HG03039 (cell line): ENCODE results near the gene ADGRF5.
"Not testable (repeated sequence)": the region's sequence is repeated elsewhere in the genome, so short reads cannot be mapped to it uniquely, and the experiment has no call there.

Experiments
- ATAC-seq: cut with Tn5 transposase; IDR thresholded peaks from one replicate; pipeline ENCODE4 v1.9.1; 2021; ENCODE audit warnings: mild to moderate bottlenecking, moderate library complexity; ENCODE audit not compliant: unreplicated experiment

Gene ADGRF5

GRCh38 chr6:46834257-46834916 lies 87.4 kb downstream of the ADGRF5 start:
- not testable (repeated sequence) for ATAC-seq

GRCh38 chr6:46832816-46833215 lies 88.9 kb downstream of the ADGRF5 start:
- no peak for ATAC-seq

GRCh38 chr6:46828939-46829338 lies 92.8 kb downstream of the ADGRF5 start:
- no peak for ATAC-seq

GRCh38 chr6:46821458-46821881 lies 100.3 kb downstream of the ADGRF5 start:
- no peak for ATAC-seq

GRCh38 chr6:46819561-46819960 lies 102.2 kb downstream of the ADGRF5 start:
- ATAC-seq, result no peak

- ATAC-seq, result no peak
Measured at GRCh38 chr6:46816626-46817025, 105.1 kb downstream of the ADGRF5 start.

- no peak for ATAC-seq
Measured at GRCh38 chr6:46815130-46815529, 106.6 kb downstream of the ADGRF5 start.

GRCh38 chr6:46808806-46809205 lies 112.9 kb downstream of the ADGRF5 start:
- ATAC-seq, result no peak
